HEK293 (cell line): ENCODE data around the gene CHN2.
A peak's percentile ranks its signal among the peaks of the same experiment; 100 is the strongest.

Source experiments
- CTCF ChIA-PET: fragments of 350-600 bp; formaldehyde crosslinking; extraction: SDS; loops from one replicate; lab custom pipeline; 2021; ENCODE audit warnings: antibody characterized with exemption; lab: Yijun Ruan, JAX
- POLR2A ChIA-PET: fragments of 300-600 bp; formaldehyde crosslinking; extraction: SDS; loops from one replicate; lab custom pipeline; 2020; ENCODE audit warnings: antibody characterized with exemption, inconsistent platforms; lab: Yijun Ruan, JAX
- H3K27ac ChIP-seq: fragments of 200-500 bp; sonication (Bioruptor generic); 2 replicates; pipeline ENCODE4 v1.5.1; 2014; ENCODE audit warnings: low read depth, low read length, control low read depth, inconsistent platforms; ENCODE audit errors: extremely low read depth
- H3K36me3 ChIP-seq, 2 experiments: fragments of 200-500 bp in 1 of 2; sonication (Bioruptor generic) in 1 of 2; 1 replicate in 1 of 2; 2 replicates in 1 of 2; pipeline ENCODE4 v1.5.1; 2014 to 2017; ENCODE audit warnings: inconsistent platforms in 2 of 2, low read length in 2 of 2; ENCODE audit not compliant: control insufficient read depth in 2 of 2, insufficient read depth in 1 of 2
- H3K4me1 ChIP-seq: fragments of 200-500 bp; sonication (Bioruptor generic); 2 replicates; pipeline ENCODE4 v1.5.1; 2014; ENCODE audit warnings: mild to moderate bottlenecking, low read length, inconsistent platforms; ENCODE audit not compliant: control insufficient read depth, insufficient read depth
- H3K4me3 ChIP-seq: 2 replicates; pipeline ENCODE4 v1.5.1; 2011; ENCODE audit warnings: low read depth, mild to moderate bottlenecking, control low read depth, low read length, moderate library complexity
- H3K9me3 ChIP-seq: fragments of 200-500 bp; sonication (Bioruptor generic); 2 replicates; pipeline ENCODE4 v1.5.1; 2014; ENCODE audit warnings: low read depth, low read length, inconsistent platforms; ENCODE audit not compliant: control insufficient read depth, insufficient read depth
- GLIS1 ChIP-seq: fragments of 450-650 bp; formaldehyde crosslinking; IDR thresholded peaks from 2 replicates; pipeline ENCODE4 v1.5.1; 2016; ENCODE audit warnings: missing biosample characterization, missing genetic modification characterization
- KLF16 ChIP-seq: fragments of 450-650 bp; formaldehyde crosslinking; IDR thresholded peaks from 2 replicates; pipeline ENCODE4 v1.5.1; 2017; ENCODE audit warnings: missing biosample characterization, missing genetic modification characterization
- PRDM1 ChIP-seq: fragments of 450-650 bp; formaldehyde crosslinking; IDR thresholded peaks from 2 replicates; pipeline ENCODE4; 2016; ENCODE audit warnings: missing biosample characterization, missing genetic modification characterization
- SCRT1 ChIP-seq: fragments of 450-650 bp; formaldehyde crosslinking; IDR thresholded peaks from 2 replicates; pipeline ENCODE4 v1.5.1; 2016; ENCODE audit warnings: missing biosample characterization, missing genetic modification characterization, borderline replicate concordance
- SP3 ChIP-seq: fragments of 450-650 bp; formaldehyde crosslinking; IDR thresholded peaks from 2 replicates; pipeline ENCODE4 v1.5.1; 2016; ENCODE audit warnings: missing biosample characterization, missing genetic modification characterization
- ZBTB17 ChIP-seq: fragments of 450-650 bp; formaldehyde crosslinking; IDR thresholded peaks from 2 replicates; pipeline ENCODE4 v1.5.1; 2016; ENCODE audit warnings: missing biosample characterization, missing genetic modification characterization
- ZFHX2 ChIP-seq: fragments of 450-650 bp; formaldehyde crosslinking; conservative IDR thresholded peaks from 2 replicates; pipeline ENCODE4 v1.5.1; 2016; ENCODE audit warnings: missing biosample characterization, missing genetic modification characterization
- ZFP37 ChIP-seq: fragments of 450-650 bp; formaldehyde crosslinking; IDR thresholded peaks from 2 replicates; pipeline ENCODE4 v1.5.1; 2016; ENCODE audit warnings: missing biosample characterization, missing genetic modification characterization
- ZNF140 ChIP-seq: fragments of 450-650 bp; formaldehyde crosslinking; IDR thresholded peaks from 2 replicates; pipeline ENCODE4 v1.5.1; 2016; ENCODE audit warnings: missing biosample characterization, missing genetic modification characterization
- ZNF248 ChIP-seq: fragments of 450-650 bp; formaldehyde crosslinking; IDR thresholded peaks from 2 replicates; pipeline ENCODE4 v1.5.1; 2017; ENCODE audit warnings: missing biosample characterization, missing genetic modification characterization
- ZNF274 ChIP-seq, 2 experiments: fragments of 200-500 bp in 1 of 2; fragments of 450-650 bp in 1 of 2; sonication (Bioruptor generic) in 1 of 2; formaldehyde crosslinking in 1 of 2; IDR thresholded peaks; 2 replicates each; pipeline versions ENCODE4 v1.5.1 to v1.6.1; 2014 to 2016; ENCODE audit warnings: borderline replicate concordance in 1 of 2, inconsistent platforms in 1 of 2, low read length in 1 of 2, missing biosample characterization in 1 of 2, missing genetic modification characterization in 1 of 2
- ZNF292 ChIP-seq: fragments of 450-650 bp; formaldehyde crosslinking; IDR thresholded peaks from 2 replicates; pipeline ENCODE4 v1.5.1; 2016; ENCODE audit warnings: low read depth, missing biosample characterization, missing genetic modification characterization, borderline replicate concordance
- ZNF350 ChIP-seq: fragments of 450-650 bp; formaldehyde crosslinking; IDR thresholded peaks from 2 replicates; pipeline ENCODE4 v1.5.0; 2017; ENCODE audit warnings: missing biosample characterization, mild to moderate bottlenecking, missing genetic modification characterization
- ZNF354C ChIP-seq: fragments of 450-650 bp; formaldehyde crosslinking; IDR thresholded peaks from 2 replicates; pipeline ENCODE4 v1.5.1; 2016; ENCODE audit warnings: missing biosample characterization, missing genetic modification characterization, low read depth, borderline replicate concordance
- ZNF362 ChIP-seq: fragments of 450-650 bp; formaldehyde crosslinking; IDR thresholded peaks from 2 replicates; pipeline ENCODE4 v1.5.1; 2016; ENCODE audit warnings: missing biosample characterization, missing genetic modification characterization
- ZNF366 ChIP-seq: fragments of 450-650 bp; formaldehyde crosslinking; conservative IDR thresholded peaks from 2 replicates; pipeline ENCODE4 v1.5.1; 2016; ENCODE audit warnings: missing biosample characterization, missing genetic modification characterization
- ZNF433 ChIP-seq: fragments of 450-650 bp; formaldehyde crosslinking; IDR thresholded peaks from 2 replicates; pipeline ENCODE4 v1.5.1; 2016; ENCODE audit warnings: missing biosample characterization, missing genetic modification characterization, low read depth
- ZNF549 ChIP-seq: fragments of 450-650 bp; IDR thresholded peaks from 2 replicates; pipeline ENCODE4 v1.5.1; 2018; ENCODE audit warnings: missing biosample characterization, missing genetic modification characterization, mild to moderate bottlenecking, inconsistent platforms, moderate library complexity
- ZNF560 ChIP-seq: fragments of 450-650 bp; formaldehyde crosslinking; IDR thresholded peaks from 2 replicates; pipeline ENCODE4 v1.5.1; 2017; ENCODE audit warnings: missing biosample characterization, missing genetic modification characterization, borderline replicate concordance
- ZNF561 ChIP-seq: fragments of 450-650 bp; IDR thresholded peaks from 2 replicates; pipeline ENCODE4 v1.5.1; 2018; ENCODE audit warnings: missing biosample characterization, missing genetic modification characterization, borderline replicate concordance
- ZNF623 ChIP-seq: fragments of 450-650 bp; formaldehyde crosslinking; IDR thresholded peaks from 2 replicates; pipeline ENCODE4 v1.5.1; 2016; ENCODE audit warnings: missing biosample characterization, missing genetic modification characterization
- ZNF707 ChIP-seq: fragments of 450-650 bp; formaldehyde crosslinking; IDR thresholded peaks from 2 replicates; pipeline ENCODE4 v1.5.1; 2016; ENCODE audit warnings: missing biosample characterization, missing genetic modification characterization
- ZNF843 ChIP-seq: fragments of 450-650 bp; formaldehyde crosslinking; IDR thresholded peaks from 2 replicates; pipeline ENCODE4 v1.5.1; 2016; ENCODE audit warnings: missing biosample characterization, missing genetic modification characterization
- TF ChIP-seq, protein P1 (sequence below): fragments of 450-650 bp; formaldehyde crosslinking; optimal IDR thresholded peaks from 2 replicates; pipeline ENCODE3; 2016; ENCODE audit warnings: missing biosample characterization, mild to moderate bottlenecking, missing genetic modification characterization
- TF ChIP-seq, protein P2 (sequence below): fragments of 450-650 bp; formaldehyde crosslinking; IDR thresholded peaks from 2 replicates; pipeline ENCODE4 v1.5.1; 2016; ENCODE audit warnings: missing biosample characterization, missing genetic modification characterization
- TF ChIP-seq, protein P3 (sequence below): fragments of 450-650 bp; formaldehyde crosslinking; IDR thresholded peaks from 2 replicates; pipeline ENCODE4 v1.5.1; 2016; ENCODE audit warnings: missing biosample characterization, missing genetic modification characterization

The CHN2 gene

GRCh38 chr7:29282819-29283414 is 88.3 kb downstream of the CHN2 start:
- Histone ChIP-seq H3K27ac (no peak overlapping the region), H3K9me3 (no peaks in the 10 kb centered on the region), H3K4me1 (peaks cover 30% of the 10 kb centered on the region), H3K36me3 (no peaks in the 10 kb centered on the region), H3K4me3 (no peak overlapping the region)
- TF ChIP-seq ZNF561 (tag by site-specific recombination): no peak
- no peak for TF ChIP-seq ZNF843 (tag by site-specific recombination)
- TF ChIP-seq, protein P1, sequence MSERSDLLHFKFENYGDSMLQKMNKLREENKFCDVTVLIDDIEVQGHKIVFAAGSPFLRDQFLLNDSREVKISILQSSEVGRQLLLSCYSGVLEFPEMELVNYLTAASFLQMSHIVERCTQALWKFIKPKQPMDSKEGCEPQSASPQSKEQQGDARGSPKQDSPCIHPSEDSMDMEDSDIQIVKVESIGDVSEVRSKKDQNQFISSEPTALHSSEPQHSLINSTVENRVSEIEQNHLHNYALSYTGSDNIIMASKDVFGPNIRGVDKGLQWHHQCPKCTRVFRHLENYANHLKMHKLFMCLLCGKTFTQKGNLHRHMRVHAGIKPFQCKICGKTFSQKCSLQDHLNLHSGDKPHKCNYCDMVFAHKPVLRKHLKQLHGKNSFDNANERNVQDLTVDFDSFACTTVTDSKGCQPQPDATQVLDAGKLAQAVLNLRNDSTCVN: no peak
- 0 out of 2 replicates have a peak, but pooled peaks have one; percentile 16 for TF ChIP-seq GLIS1
- TF ChIP-seq ZNF623 (tag by site-specific recombination): no peak
- TF ChIP-seq ZNF140 (tag by site-specific recombination): no peak
- no peak for TF ChIP-seq KLF16 (tag by site-specific recombination)
- TF ChIP-seq ZNF350 (tag by site-specific recombination): no peak
- TF ChIP-seq, protein P2, sequence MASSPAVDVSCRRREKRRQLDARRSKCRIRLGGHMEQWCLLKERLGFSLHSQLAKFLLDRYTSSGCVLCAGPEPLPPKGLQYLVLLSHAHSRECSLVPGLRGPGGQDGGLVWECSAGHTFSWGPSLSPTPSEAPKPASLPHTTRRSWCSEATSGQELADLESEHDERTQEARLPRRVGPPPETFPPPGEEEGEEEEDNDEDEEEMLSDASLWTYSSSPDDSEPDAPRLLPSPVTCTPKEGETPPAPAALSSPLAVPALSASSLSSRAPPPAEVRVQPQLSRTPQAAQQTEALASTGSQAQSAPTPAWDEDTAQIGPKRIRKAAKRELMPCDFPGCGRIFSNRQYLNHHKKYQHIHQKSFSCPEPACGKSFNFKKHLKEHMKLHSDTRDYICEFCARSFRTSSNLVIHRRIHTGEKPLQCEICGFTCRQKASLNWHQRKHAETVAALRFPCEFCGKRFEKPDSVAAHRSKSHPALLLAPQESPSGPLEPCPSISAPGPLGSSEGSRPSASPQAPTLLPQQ (tag by site-specific recombination): no peak
- TF ChIP-seq ZNF292: no peak
- TF ChIP-seq ZNF274 (IDR thresholded peaks at IDR 0.05; ENCODE audit: low read length): no peak
- TF ChIP-seq ZNF274 (tag by site-specific recombination; IDR thresholded peaks at IDR 0.05; ENCODE audit: borderline replicate concordance): no peak
- no peak for TF ChIP-seq ZNF354C
- TF ChIP-seq, protein P3, sequence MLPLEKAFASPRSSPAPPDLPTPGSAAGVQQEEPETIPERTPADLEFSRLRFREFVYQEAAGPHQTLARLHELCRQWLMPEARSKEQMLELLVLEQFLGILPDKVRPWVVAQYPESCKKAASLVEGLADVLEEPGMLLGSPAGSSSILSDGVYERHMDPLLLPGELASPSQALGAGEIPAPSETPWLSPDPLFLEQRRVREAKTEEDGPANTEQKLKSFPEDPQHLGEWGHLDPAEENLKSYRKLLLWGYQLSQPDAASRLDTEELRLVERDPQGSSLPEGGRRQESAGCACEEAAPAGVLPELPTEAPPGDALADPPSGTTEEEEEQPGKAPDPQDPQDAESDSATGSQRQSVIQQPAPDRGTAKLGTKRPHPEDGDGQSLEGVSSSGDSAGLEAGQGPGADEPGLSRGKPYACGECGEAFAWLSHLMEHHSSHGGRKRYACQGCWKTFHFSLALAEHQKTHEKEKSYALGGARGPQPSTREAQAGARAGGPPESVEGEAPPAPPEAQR (tag by site-specific recombination): no peak
- TF ChIP-seq ZNF248 (tag by site-specific recombination): no peak
- peak; percentile 37; the same call in 1 of the 2 replicates for TF ChIP-seq PRDM1 (tag by site-specific recombination)
- no peak for TF ChIP-seq ZNF433
- ChIA-PET POLR2A (interaction anchor here (0.6 to 2.2 kb wide), 2 partner anchors 18 to 51 kb away, joined by 6 read pairs; no protein-coding TSS in a partner anchor), CTCF (interaction anchor here (0.7 to 1.1 kb wide), 3 partner anchors 78 to 361 kb away, joined by 3 to 4 read pairs (median 3); no protein-coding TSS in a partner anchor)

- CTCF ChIA-PET: interaction anchor here (0.6 to 0.8 kb wide), 2 partner anchors 44 to 56 kb away, joined by 3 to 6 read pairs; no protein-coding TSS in a partner anchor
- H3K4me3 ChIP-seq: no peak overlapping the region
- TF ChIP-seq ZNF549 (no peak), ZNF560 (tag by site-specific recombination) (no peak), SP3 (tag by site-specific recombination) (no peak), SCRT1 (no peak), ZNF362 (tag by site-specific recombination) (no peak), ZFP37 (no peak), ZNF366 (tag by site-specific recombination) (no peak), ZNF707 (tag by site-specific recombination) (no peak), ZFHX2 (tag by site-specific recombination) (no peak), ZBTB17 (no peak)
Observed at GRCh38 chr7:29284696-29285443, 90.3 kb downstream of the CHN2 start.

More at GRCh38 chr7:29284696-29285443, 90.3 kb downstream of the CHN2 start:
- POLR2A ChIA-PET: no interaction called here
- Histone ChIP-seq H3K27ac (no peak overlapping the region; the same call in 1 of the 2 replicates), H3K4me1 (peaks cover 20% of the 10 kb centered on the region), H3K36me3 (no peaks in the 10 kb centered on the region), H3K9me3 (no peaks in the 10 kb centered on the region)
